Measurements from ENCODE around the gene MPDZ.

The MPDZ gene

GRCh38 chr9:13210306-13210705, 69.2 kb downstream of the MPDZ start:
- no peaks in the 10 kb centered on the region for H3K4me1 ChIP-seq (ENCODE audit: low read depth, poor library complexity, severe bottlenecking)
- no peaks in the 10 kb centered on the region for H3K36me3 ChIP-seq (ENCODE audit: insufficient read depth)
- H3K9ac ChIP-seq: no peak overlapping the region
- no peaks in the 10 kb centered on the region for H3K79me2 ChIP-seq (ENCODE audit: insufficient read depth, low read depth)
- H2AFZ ChIP-seq (ENCODE audit: low read depth): no peak overlapping the region
- H3K4me2 ChIP-seq: no peak overlapping the region
- TF ChIP-seq, protein P1, sequence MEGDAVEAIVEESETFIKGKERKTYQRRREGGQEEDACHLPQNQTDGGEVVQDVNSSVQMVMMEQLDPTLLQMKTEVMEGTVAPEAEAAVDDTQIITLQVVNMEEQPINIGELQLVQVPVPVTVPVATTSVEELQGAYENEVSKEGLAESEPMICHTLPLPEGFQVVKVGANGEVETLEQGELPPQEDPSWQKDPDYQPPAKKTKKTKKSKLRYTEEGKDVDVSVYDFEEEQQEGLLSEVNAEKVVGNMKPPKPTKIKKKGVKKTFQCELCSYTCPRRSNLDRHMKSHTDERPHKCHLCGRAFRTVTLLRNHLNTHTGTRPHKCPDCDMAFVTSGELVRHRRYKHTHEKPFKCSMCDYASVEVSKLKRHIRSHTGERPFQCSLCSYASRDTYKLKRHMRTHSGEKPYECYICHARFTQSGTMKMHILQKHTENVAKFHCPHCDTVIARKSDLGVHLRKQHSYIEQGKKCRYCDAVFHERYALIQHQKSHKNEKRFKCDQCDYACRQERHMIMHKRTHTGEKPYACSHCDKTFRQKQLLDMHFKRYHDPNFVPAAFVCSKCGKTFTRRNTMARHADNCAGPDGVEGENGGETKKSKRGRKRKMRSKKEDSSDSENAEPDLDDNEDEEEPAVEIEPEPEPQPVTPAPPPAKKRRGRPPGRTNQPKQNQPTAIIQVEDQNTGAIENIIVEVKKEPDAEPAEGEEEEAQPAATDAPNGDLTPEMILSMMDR (conservative IDR thresholded peaks at IDR 0.05; ENCODE audit: low read depth, low read length): no peak
- no peak overlapping the region for H3K4me3 ChIP-seq (IDR thresholded peaks at IDR 0.05; ENCODE audit: insufficient read depth, low read depth, low read length)
- H4K20me1 ChIP-seq (ENCODE audit: insufficient read depth): no peaks in the 10 kb centered on the region
- H3K27ac ChIP-seq: no peak overlapping the region
- H3K27me3 ChIP-seq (ENCODE audit: insufficient read depth, low read depth): no peaks in the 10 kb centered on the region

- no peaks in the 10 kb centered on the region for H4K20me1 ChIP-seq (ENCODE audit: insufficient read depth)
- H2AFZ ChIP-seq (ENCODE audit: low read depth): no peak overlapping the region
- no peak overlapping the region for H3K4me2 ChIP-seq
- H3K4me1 ChIP-seq (ENCODE audit: low read depth, poor library complexity, severe bottlenecking): no peaks in the 10 kb centered on the region
- no peak overlapping the region for H3K4me3 ChIP-seq (IDR thresholded peaks at IDR 0.05; ENCODE audit: insufficient read depth, low read depth, low read length)
- no peaks in the 10 kb centered on the region for H3K79me2 ChIP-seq (ENCODE audit: insufficient read depth, low read depth)
- TF ChIP-seq, protein P1 (conservative IDR thresholded peaks at IDR 0.05; ENCODE audit: low read depth, low read length): no peak
- H3K27ac ChIP-seq: no peak overlapping the region
- no peaks in the 10 kb centered on the region for H3K36me3 ChIP-seq (ENCODE audit: insufficient read depth)
- no peak overlapping the region for H3K9ac ChIP-seq
- H3K27me3 ChIP-seq (ENCODE audit: insufficient read depth, low read depth): no peaks in the 10 kb centered on the region
These were observed 70.0 kb downstream of the MPDZ start for GRCh38 chr9:13209498-13209897.

- TF ChIP-seq, protein P1 (conservative IDR thresholded peaks at IDR 0.05; ENCODE audit: low read depth, low read length): no peak
- Histone ChIP-seq H3K36me3 (ENCODE audit: insufficient read depth) (no peaks in the 10 kb centered on the region), H4K20me1 (ENCODE audit: insufficient read depth) (no peaks in the 10 kb centered on the region), H3K27ac (no peak overlapping the region), H3K4me3 (IDR thresholded peaks at IDR 0.05; ENCODE audit: insufficient read depth, low read depth, low read length) (no peak overlapping the region), H3K4me1 (ENCODE audit: low read depth, poor library complexity, severe bottlenecking) (no peaks in the 10 kb centered on the region), H3K27me3 (ENCODE audit: insufficient read depth, low read depth) (no peaks in the 10 kb centered on the region), H3K4me2 (no peak overlapping the region), H2AFZ (ENCODE audit: low read depth) (no peak overlapping the region), H3K9ac (no peak overlapping the region), H3K79me2 (ENCODE audit: insufficient read depth, low read depth) (no peaks in the 10 kb centered on the region)
These were observed 73.7 kb downstream of the MPDZ start for GRCh38 chr9:13205824-13206223.

- Histone ChIP-seq H3K79me2 (ENCODE audit: insufficient read depth, low read depth) (no peaks in the 10 kb centered on the region), H3K4me2 (no peak overlapping the region), H3K36me3 (ENCODE audit: insufficient read depth) (no peaks in the 10 kb centered on the region), H4K20me1 (ENCODE audit: insufficient read depth) (no peaks in the 10 kb centered on the region), H3K9ac (no peak overlapping the region), H3K4me1 (ENCODE audit: low read depth, poor library complexity, severe bottlenecking) (no peaks in the 10 kb centered on the region), H3K27me3 (ENCODE audit: insufficient read depth, low read depth) (no peaks in the 10 kb centered on the region), H3K4me3 (IDR thresholded peaks at IDR 0.05; ENCODE audit: insufficient read depth, low read depth, low read length) (no peak overlapping the region), H3K27ac (no peak overlapping the region), H2AFZ (ENCODE audit: low read depth) (no peak overlapping the region)
- TF ChIP-seq, protein P1 (conservative IDR thresholded peaks at IDR 0.05; ENCODE audit: low read depth, low read length): no peak
These were observed 89.5 kb downstream of the MPDZ start for GRCh38 chr9:13190040-13190439.
